NB4 (cell line): ENCODE results near the gene GH2.

ENCODE experiments used
- DNase-seq: peaks from one replicate; pipeline ENCODE4 v3.0.0; 2010; ENCODE audit warnings: low read depth
- H3K4me3 ChIP-seq: one replicate; pipeline ENCODE4 v1.5.1; 2011; ENCODE audit warnings: mild to moderate bottlenecking, low read depth, low read length, moderate library complexity
- MYC ChIP-seq: IDR thresholded peaks from 2 replicates; pipeline ENCODE4 v1.6.1; 2011; ENCODE audit warnings: low read depth, low read length
- POLR2A ChIP-seq: IDR thresholded peaks from 2 replicates; pipeline ENCODE4 v1.6.1; 2011; ENCODE audit warnings: mild to moderate bottlenecking; ENCODE audit not compliant: insufficient read length; ENCODE audit errors: extremely low read depth
- TF ChIP-seq, protein P1 (sequence below): IDR thresholded peaks from one replicate; pipeline ENCODE4 v1.5.1; 2012; ENCODE audit warnings: low read depth, low read length
- TF ChIP-seq, protein P2 (sequence below): IDR thresholded peaks from 2 replicates; pipeline ENCODE4 v1.6.1; 2011; ENCODE audit warnings: low read depth, low read length

GH2 gene

DNA sequence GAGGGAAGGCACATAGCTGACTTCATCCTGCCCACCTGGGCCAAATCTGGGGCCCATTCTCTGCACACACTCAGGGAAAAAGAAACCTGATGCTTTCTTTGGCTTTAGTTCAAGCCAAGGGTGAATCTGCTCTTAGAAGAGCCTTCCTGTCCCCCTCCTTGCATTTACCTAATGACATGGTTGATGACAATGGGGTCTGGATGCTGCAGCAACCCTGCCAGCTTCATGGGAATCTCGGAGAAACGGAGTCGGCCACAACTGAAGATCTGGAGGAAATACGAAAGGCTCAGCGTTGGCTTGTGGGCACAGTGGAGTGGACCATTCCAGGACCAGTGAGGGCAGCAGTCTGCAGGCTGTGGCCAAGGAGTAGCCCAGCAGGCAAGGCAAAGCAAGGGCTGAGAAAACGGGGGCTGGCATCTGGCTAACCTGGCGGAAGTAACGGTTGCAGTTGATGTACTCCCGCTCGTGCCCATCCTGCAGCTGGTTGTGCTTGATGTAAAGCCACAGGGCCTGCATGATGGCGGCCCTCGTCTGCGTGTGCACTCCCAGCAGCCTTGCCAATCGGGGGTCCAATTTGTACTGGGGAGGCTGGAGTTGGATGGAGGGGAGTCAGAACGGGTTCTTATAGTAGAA is 47.9 kb downstream of the GH2 start:
- no peak for DNase-seq
- TF ChIP-seq, protein P1, sequence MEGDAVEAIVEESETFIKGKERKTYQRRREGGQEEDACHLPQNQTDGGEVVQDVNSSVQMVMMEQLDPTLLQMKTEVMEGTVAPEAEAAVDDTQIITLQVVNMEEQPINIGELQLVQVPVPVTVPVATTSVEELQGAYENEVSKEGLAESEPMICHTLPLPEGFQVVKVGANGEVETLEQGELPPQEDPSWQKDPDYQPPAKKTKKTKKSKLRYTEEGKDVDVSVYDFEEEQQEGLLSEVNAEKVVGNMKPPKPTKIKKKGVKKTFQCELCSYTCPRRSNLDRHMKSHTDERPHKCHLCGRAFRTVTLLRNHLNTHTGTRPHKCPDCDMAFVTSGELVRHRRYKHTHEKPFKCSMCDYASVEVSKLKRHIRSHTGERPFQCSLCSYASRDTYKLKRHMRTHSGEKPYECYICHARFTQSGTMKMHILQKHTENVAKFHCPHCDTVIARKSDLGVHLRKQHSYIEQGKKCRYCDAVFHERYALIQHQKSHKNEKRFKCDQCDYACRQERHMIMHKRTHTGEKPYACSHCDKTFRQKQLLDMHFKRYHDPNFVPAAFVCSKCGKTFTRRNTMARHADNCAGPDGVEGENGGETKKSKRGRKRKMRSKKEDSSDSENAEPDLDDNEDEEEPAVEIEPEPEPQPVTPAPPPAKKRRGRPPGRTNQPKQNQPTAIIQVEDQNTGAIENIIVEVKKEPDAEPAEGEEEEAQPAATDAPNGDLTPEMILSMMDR: no peak
- no peak for TF ChIP-seq POLR2A
- TF ChIP-seq MYC: no peak
- TF ChIP-seq, protein P2, sequence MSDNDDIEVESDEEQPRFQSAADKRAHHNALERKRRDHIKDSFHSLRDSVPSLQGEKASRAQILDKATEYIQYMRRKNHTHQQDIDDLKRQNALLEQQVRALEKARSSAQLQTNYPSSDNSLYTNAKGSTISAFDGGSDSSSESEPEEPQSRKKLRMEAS: no peak

DNA sequence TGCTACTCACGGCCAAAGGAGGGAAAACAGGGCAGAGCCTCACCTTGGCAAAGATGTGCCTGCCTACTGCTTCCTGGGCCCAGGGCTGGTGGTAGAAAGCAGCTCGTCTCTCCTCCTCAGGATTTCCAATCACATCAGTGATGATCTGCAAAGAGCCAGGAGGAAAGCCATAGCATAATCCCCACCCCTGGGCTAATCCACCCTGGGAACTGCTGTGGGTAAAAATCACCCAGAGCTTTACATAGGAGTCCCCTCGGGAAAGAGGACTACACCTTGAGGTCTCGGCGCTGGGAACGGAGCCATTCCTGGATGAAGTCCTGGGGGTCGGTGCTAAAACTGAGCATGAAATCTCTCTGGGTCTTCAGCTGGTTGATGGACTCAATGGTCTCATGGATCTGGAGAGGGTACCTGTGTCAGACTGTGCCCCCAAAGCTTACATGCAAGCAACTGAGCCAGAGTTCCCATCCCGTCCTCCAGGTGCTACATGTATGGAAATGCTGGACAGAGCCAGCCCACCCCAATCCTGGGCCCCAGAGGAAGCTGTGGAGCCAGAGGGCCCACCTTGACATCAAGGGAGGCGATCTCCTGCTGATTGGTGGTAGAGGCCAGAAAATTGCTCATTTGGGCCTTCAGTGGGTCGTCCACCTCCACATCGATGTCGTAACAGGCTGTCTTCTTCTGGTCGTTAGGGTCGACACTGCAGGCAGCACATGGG is 48.6 kb downstream of the GH2 start:
- TF ChIP-seq, protein P1: no peak
- TF ChIP-seq, protein P2: no peak
- TF ChIP-seq MYC: no peak
- no peak for TF ChIP-seq POLR2A
- no peak overlapping the region for H3K4me3 ChIP-seq
- no peak for DNase-seq

More for the DNA sequence above, 47.9 kb downstream of the GH2 start:
- H3K4me3 ChIP-seq: no peak overlapping the region

DNA sequence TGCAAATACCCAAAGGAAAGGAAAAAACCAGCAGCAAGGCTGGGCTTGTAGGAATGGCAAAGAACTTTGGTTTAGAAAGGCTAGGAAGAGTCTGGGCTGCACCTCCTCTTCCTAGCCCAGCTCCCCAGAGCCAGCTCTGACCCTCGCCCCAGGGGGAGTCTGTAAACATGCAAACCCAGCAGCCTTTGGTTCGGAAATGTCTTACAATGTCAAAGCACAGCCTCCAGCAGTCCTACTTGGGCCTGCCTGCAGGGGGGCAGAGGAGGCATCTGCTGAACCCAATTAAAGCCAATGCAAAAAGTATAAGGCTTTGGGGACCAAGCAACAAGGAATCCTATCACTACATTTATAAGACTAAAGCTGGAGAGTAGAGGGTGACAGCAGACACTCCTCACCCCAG is 49.3 kb downstream of the GH2 start:
- H3K4me3 ChIP-seq: no peak overlapping the region
- no peak for DNase-seq
- TF ChIP-seq MYC: no peak
- TF ChIP-seq, protein P1: no peak
- no peak for TF ChIP-seq POLR2A

DNA sequence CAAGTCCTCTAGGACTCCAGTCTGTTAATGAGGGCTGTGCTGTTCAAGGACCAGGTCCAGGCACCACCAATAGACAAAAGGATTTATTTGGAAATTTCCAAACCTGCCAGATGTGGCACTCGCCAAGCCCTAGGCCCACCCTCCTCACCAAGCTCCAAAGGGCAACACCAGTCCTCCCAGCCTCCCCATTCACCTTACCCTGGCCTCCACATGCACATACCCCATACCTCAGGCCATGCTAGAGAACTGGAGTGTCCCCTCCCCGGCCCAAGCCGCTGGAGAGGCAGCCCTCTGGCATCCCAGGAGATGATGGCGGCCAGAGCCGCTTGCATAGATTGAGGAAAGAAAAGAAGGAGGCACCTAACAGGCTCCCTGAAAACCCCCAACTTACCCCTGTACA is 49.7 kb downstream of the GH2 start:
- TF ChIP-seq, protein P1: no peak
- TF ChIP-seq POLR2A (no peak), MYC (no peak)
- TF ChIP-seq, protein P2: no peak
- H3K4me3 ChIP-seq: no peak overlapping the region

DNA sequence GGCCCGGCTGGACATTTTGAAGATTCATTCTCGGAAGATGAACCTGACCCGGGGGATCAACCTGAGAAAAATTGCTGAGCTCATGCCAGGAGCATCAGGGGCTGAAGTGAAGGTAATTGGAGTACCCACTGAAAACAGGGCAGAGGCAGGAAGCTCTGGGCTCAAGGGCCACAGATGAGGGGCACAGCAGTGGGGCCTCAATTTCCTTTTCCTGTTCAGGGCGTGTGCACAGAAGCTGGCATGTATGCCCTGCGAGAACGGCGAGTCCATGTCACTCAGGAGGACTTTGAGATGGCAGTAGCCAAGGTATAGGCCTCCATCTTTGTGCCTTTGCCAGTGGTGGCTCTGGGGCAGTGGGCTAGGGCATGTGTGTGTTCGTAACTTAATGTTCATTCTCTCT is 50.2 kb downstream of the GH2 start:
- no peak overlapping the region for H3K4me3 ChIP-seq
- TF ChIP-seq, protein P1: no peak
- TF ChIP-seq, protein P2: no peak
- TF ChIP-seq POLR2A (no peak), MYC (no peak)
- no peak for DNase-seq

More for the DNA sequence above, 49.7 kb downstream of the GH2 start:
- DNase-seq: no peak
